ENCODE results near the gene SERPINB5.

DNA sequence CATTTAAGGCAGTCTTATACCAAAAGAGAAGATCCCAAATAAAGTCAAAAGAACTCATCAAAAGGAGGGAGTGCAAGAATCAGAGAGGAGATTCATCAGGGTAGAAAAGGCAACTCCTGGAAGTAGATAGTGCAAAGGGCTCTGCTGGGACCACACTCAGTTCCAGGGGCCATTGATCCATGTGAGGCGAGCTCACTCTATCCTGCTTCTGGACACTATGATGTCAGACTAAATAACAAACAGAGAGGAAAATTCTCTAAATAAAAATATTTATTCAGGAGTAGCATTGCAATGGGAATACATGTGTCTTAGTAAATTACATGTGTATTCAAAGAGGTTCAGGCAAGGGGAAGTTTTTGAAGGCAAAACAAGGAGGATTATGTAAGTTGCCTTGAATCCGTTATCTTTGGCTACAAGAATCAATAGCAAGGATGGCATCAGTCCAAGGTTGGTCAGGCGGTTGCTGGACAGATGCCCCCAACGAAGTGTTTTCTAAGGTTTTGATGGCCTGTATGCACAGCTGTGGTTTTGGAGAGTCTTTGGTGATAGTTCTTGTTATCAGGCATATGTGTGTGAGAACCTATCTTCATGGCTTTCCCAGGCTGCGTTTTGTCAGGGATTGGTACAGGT is 52.2 kb downstream of the SERPINB5 start:
- TF ChIP-seq, protein P1, sequence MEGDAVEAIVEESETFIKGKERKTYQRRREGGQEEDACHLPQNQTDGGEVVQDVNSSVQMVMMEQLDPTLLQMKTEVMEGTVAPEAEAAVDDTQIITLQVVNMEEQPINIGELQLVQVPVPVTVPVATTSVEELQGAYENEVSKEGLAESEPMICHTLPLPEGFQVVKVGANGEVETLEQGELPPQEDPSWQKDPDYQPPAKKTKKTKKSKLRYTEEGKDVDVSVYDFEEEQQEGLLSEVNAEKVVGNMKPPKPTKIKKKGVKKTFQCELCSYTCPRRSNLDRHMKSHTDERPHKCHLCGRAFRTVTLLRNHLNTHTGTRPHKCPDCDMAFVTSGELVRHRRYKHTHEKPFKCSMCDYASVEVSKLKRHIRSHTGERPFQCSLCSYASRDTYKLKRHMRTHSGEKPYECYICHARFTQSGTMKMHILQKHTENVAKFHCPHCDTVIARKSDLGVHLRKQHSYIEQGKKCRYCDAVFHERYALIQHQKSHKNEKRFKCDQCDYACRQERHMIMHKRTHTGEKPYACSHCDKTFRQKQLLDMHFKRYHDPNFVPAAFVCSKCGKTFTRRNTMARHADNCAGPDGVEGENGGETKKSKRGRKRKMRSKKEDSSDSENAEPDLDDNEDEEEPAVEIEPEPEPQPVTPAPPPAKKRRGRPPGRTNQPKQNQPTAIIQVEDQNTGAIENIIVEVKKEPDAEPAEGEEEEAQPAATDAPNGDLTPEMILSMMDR (IDR thresholded peaks at IDR 0.05), result no peak
- TF ChIP-seq POLR2AphosphoS5 (IDR thresholded peaks at IDR 0.05), result no peak

Measured in breast epithelium (tissue), 3 donors.